ENCODE results near the gene EPHA5.

The EPHA5 gene

GRCh38 chr4:65623506-65623905 lies 46.8 kb downstream of the EPHA5 start:
- DNase-seq = no peak

DNA sequence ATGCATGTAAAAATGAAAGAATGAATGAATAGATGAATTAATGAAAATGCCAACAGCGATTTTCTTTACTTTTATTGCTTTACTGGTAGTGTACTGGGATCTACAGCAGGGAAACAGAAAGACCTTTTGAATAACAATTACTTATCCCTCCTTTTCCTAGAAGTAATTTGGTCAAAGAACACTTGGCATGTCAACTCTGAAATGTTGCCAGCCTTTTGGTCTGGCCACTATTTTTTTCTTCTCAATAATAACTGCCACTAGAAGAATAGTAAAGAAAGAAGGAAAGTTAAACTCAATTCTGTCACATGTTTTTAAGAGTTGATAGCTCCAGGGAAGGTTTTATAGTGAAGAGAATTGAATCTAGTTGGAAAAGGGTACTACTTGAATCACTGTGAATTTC lies 52.9 kb downstream of the EPHA5 start:
- no peak for DNase-seq

- no peak for DNase-seq
Observed at GRCh38 chr4:65604515-65604914, 65.8 kb downstream of the EPHA5 start.

- no peak for DNase-seq
Observed at GRCh38 chr4:65600656-65601055, 69.6 kb downstream of the EPHA5 start.

GRCh38 chr4:65599340-65599739 lies 70.9 kb downstream of the EPHA5 start:
- DNase-seq = no peak

- DNase-seq = no peak
Observed at GRCh38 chr4:65597697-65598096, 72.6 kb downstream of the EPHA5 start.

GRCh38 chr4:65592089-65592488 lies 78.2 kb downstream of the EPHA5 start:
- DNase-seq = no peak

DNA sequence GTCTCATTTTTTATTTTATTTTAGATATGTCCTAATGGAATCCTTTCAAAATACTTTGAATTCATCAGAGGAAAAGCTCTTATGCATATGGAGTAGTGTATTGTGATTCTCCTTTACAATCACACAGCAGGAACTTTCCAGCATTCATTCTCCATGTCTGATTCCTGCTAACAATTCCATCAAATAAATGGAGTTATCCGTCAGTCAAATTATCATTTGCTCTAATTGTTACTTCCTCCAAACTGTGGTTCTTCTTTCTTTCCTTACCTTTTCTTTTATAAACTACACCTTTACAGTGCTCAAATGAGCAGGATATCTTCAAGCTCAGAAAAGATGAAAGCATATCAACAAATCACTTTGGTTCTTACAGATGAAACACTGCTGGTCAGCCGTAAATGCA lies 80.4 kb downstream of the EPHA5 start:
- DNase-seq = no peak

- no peak for DNase-seq
Observed at GRCh38 chr4:65589331-65589730, 81.0 kb downstream of the EPHA5 start.

GRCh38 chr4:65580551-65580950 lies 89.7 kb downstream of the EPHA5 start:
- DNase-seq = no peak

DNA sequence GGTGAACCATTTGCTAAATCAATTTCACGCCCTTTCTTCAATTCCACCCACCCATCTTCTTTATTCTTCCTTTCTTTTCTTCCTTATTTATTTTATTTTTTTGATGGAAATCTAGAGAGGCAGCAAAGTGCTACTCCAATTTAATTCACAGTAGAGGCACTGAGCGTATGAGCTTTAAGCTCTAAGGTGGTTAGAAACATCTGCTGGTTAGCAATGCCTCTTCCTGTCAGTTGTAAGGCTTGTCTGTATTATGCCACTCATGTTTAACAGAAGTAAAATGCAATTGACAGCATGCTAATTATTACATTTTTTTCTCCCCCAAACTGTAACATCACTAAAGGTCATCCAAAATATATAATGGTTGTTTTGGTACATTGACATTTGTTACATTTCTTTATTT lies 103.8 kb downstream of the EPHA5 start:
- DNase-seq = no peak

GRCh38 chr4:65561164-65561563 lies 109.1 kb downstream of the EPHA5 start:
- DNase-seq = no peak

GRCh38 chr4:65559270-65559669 lies 111.0 kb downstream of the EPHA5 start:
- DNase-seq = no peak

GRCh38 chr4:65552057-65552456 lies 118.2 kb downstream of the EPHA5 start:
- DNase-seq = no peak

DNA sequence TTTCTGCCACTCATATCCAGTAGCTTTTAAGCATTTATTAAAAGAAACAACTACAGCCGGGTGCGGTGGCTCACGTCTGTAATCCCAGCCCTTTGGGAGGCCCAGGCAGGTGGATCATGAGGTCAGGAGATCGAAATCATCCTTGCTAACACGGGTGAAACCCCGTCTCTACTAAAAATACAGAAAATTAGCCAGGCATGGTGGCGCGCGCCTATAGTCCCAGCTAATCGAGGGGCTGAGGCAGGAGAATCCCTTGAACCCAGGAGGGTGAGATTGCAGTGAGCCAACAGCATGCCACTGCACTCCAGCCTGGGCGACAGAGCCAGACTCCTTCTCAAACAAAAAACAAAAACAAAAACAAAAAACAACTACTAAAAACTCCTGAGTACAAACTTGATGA lies 119.8 kb downstream of the EPHA5 start:
- no peak for DNase-seq

- DNase-seq = no peak
Observed at GRCh38 chr4:65546882-65547416, 123.3 kb downstream of the EPHA5 start.

- no peak for DNase-seq
Observed at GRCh38 chr4:65538571-65538970, 131.7 kb downstream of the EPHA5 start.

DNA sequence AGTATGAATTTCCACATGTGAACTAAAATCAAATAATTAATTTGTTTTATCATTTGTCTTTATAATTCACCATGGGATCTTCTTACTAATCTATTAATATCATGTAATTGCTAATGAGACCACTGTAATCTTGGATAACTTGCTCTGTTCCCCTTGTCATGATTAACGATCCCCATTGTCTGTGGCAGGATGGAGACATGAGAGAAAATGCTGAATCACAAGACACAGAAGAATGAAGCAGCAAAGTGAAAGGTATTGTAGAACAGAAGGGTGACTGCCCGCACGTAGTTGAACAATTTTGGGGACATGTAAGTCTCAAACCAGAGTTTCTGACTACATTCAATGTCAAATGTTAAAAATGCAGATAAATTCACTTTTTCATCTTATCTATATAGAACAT lies 135.2 kb downstream of the EPHA5 start:
- DNase-seq = no peak

DNA sequence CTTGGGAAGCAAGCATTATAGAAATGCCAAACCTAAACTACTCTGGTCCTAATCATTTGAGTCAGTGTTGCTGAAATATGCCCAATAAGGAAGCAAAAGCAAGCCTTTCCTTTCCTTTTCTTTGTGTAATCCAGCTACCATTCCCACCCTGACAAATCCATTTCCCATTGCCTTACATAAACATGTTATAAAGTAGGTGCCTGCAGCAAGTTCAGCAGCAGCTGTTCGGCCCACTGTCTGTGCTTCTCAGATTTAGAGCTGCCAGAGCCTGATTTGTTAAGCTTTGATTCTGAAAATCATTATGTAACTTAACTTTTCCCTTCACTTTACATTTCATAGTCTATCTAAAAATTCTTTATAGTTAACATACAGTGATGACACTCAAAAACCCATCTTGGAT lies 148.6 kb downstream of the EPHA5 start:
- DNase-seq = no peak

DNA sequence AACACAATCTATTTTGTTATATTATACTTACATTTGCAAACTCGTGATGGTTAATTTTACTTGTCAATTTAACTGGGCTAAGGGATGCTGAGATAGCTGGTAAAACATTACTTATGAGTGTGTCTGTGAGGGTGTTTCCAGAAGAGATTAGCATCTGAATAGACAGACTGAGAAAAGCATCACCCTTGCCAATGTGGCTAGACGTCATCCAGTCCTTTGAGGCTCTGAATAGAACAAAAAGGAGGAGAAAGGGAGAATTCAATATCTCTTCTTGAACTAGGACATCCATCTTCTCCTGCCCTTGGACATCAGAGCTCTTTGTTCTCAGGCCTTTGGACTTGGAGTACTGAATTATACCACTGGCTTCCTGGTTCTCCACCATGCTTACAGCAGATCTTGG lies 154.6 kb downstream of the EPHA5 start:
- no peak for DNase-seq

DNA sequence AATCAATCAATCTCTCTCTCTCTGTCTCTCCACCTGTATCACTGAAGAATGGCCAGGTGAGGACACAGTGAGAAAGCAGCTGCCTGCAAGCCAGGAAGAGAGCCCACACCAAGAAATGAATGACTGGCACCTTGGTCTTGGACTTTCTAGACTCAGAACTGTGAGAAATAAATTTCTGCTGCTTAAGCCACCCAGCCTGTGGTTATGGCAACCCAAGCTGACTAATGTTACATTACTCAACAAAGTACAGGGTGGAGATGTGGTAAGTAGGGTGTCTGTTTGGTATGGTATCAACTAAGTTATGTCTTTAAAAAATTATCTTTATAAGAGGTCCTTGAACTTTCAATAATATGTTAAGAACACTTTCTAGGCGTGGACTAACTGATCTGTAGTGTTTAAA lies 159.3 kb downstream of the EPHA5 start:
- no peak for DNase-seq

- DNase-seq = no peak
Observed at GRCh38 chr4:65508168-65508567, 162.1 kb downstream of the EPHA5 start.

- no peak for DNase-seq
Observed at GRCh38 chr4:65502131-65502701, 168.1 kb downstream of the EPHA5 start.

- DNase-seq = no peak
Observed at GRCh38 chr4:65498606-65499005, 171.7 kb downstream of the EPHA5 start.

- DNase-seq = no peak
Observed at GRCh38 chr4:65495439-65495838, 174.8 kb downstream of the EPHA5 start.

GRCh38 chr4:65482410-65482809 lies 187.9 kb downstream of the EPHA5 start:
- no peak for DNase-seq
